ENCODE results near the gene ZNF417.
"Not testable (repeated sequence)": the region's sequence is repeated elsewhere in the genome, so short reads cannot be mapped to it uniquely, and the experiment has no call there.

ZNF417 gene

GRCh38 chr19:57916168-57916995 is at the start of gene ZNF417:
TSS of gene ZNF417 (minus strand) at chr19:57916592. CDS start at chr19:57916411, 181 bp downstream.
- DNase-seq (ENCODE audit: low spot score): peak; percentile 80

- no peak for DNase-seq (ENCODE audit: low spot score)
Measured at GRCh38 chr19:57964761-57965160, 48.4 kb upstream of the ZNF417 start.

- no peak for DNase-seq (ENCODE audit: low spot score)
Measured at GRCh38 chr19:57961785-57962184, 45.4 kb upstream of the ZNF417 start.

- DNase-seq (ENCODE audit: low spot score): no peak
Measured at GRCh38 chr19:57954996-57955395, 38.6 kb upstream of the ZNF417 start.

GRCh38 chr19:57949702-57950101 is 33.3 kb upstream of the ZNF417 start:
- DNase-seq (ENCODE audit: low spot score): no peak

GRCh38 chr19:57949296-57949695 is 32.9 kb upstream of the ZNF417 start:
- DNase-seq (ENCODE audit: low spot score): no peak

GRCh38 chr19:57947419-57948134 is 31.2 kb upstream of the ZNF417 start, which contains the start of gene ZNF256:
TSS of gene ZNF256 (minus strand) at chr19:57947706. CDS start at chr19:57947474, 232 bp downstream.
- DNase-seq (ENCODE audit: low spot score): peak; percentile 49

GRCh38 chr19:57947088-57947418 is 30.7 kb upstream of the ZNF417 start:
- DNase-seq (ENCODE audit: low spot score): no peak

GRCh38 chr19:57946316-57946715 is 29.9 kb upstream of the ZNF417 start:
- no peak for DNase-seq (ENCODE audit: low spot score)

- DNase-seq (ENCODE audit: low spot score): no peak
Measured at GRCh38 chr19:57941593-57941992, 25.2 kb upstream of the ZNF417 start.

GRCh38 chr19:57935731-57936130 is 19.3 kb upstream of the ZNF417 start:
- DNase-seq (ENCODE audit: low spot score): no peak

GRCh38 chr19:57934820-57935665 is 18.7 kb upstream of the ZNF417 start, which contains the start of gene ZNF418:
TSS of gene ZNF418 (minus strand) at chr19:57935402. CDS start at chr19:57933822, 1,580 bp downstream.
- DNase-seq (ENCODE audit: low spot score): peak; percentile 19

GRCh38 chr19:57927587-57927986 is 11.2 kb upstream of the ZNF417 start:
- DNase-seq (ENCODE audit: low spot score): no peak

- DNase-seq (ENCODE audit: low spot score): no peak
Measured at GRCh38 chr19:57914531-57914930, 1.9 kb downstream of the ZNF417 start.

- no peak for DNase-seq (ENCODE audit: low spot score)
Measured at GRCh38 chr19:57907394-57907793, 9.0 kb downstream of the ZNF417 start.

GRCh38 chr19:57905258-57905657 is 11.1 kb downstream of the ZNF417 start:
- no peak for DNase-seq (ENCODE audit: low spot score)

- DNase-seq (ENCODE audit: low spot score): no peak
Measured at GRCh38 chr19:57903618-57904184, 12.7 kb downstream of the ZNF417 start.

GRCh38 chr19:57900311-57900710 is 16.1 kb downstream of the ZNF417 start:
- no peak for DNase-seq (ENCODE audit: low spot score)

GRCh38 chr19:57890706-57891105 is 25.7 kb downstream of the ZNF417 start:
- DNase-seq (ENCODE audit: low spot score): not testable (repeated sequence)

- DNase-seq (ENCODE audit: low spot score): peak; percentile 73
Measured at GRCh38 chr19:57888560-57889231, 27.7 kb downstream of the ZNF417 start, which contains the start of gene ZNF814. TSS of gene ZNF814 (minus strand) at chr19:57889037. CDS start at chr19:57888802, 235 bp downstream.

GRCh38 chr19:57888107-57888559 is 28.3 kb downstream of the ZNF417 start:
- DNase-seq (ENCODE audit: low spot score): no peak
